GM15510 (cell line): ENCODE results near the gene MCF2L.

Source experiments
- POLR2A ChIP-seq: IDR thresholded peaks from 3 replicates; pipeline ENCODE4 v1.6.1; 2011; ENCODE audit warnings: borderline replicate concordance; ENCODE audit not compliant: insufficient read length; ENCODE audit errors: extremely low read depth

The MCF2L gene

DNA sequence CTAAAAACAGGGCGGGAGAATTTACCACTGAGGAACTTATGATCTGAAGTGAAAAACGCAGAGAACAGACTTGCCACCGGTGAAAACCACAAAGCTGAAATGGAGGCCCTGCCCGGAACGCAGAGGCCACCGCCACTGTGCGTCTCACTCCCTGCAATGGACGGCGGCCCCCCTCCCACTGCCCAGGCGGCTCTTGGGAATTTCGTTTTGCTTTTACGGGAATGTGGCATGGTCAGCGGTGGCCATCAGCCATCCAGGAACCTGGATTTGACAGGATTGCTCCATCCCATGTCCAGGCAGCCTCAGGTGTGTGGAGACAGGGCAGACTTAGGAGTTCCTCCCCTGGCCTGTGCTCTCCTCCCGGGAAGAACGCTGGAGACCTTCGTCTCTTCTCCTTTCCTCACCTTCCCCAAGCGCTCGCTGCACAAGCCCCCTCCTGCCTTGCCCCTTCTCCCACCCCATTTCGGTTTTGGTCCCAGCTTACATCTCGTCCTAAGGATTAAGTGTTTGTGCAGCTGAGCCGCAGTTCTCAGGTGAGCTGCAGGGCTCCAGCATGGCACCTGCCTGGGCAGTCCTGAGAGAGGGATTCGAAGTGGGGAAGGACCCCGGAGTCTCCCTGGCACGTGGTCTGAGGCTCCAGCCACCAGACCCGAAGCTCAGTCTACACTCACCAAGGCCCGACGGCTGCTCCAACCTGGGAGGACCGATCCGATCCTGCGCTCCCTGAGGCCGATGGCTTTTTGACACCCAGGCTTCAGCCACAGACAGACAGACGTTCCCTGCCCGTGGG lies 49.9 kb downstream of the MCF2L start:
- TF ChIP-seq POLR2A: no peak

DNA sequence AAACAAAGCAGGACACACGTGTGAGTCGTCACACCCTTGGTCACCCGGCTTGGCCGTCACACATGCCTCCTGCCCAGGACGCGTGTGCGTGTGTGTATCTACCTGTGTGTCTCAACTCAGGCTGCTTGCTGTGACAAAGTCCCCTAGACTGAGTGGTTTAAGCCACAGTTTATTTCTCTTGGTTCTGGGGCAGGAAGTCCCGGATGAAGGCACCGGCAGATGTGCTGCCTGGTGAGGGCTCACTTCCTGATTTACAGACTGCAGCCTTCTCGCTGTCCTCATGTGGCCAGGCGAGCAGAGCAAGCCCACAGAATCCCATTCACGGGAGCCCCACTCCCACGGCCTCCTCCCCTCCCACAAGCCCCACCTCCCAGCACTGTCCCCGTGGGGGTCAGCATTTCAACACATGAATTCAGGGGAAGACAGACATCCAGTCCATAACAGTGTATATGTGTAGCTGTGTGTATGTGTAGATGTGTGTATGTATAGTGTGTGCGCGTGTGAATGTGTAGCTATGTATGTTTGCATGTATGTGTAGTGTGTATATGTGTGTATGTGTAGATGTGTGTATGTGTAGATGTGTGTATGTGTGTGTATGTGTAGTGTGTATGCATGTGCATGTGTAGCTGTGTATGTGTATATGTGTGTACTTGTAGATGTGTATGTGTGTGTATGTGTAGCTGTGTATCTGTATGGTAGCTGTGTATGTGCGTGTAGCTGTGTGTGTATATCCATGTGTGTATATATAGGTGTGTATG lies 51.5 kb downstream of the MCF2L start:
- no peak for TF ChIP-seq POLR2A

DNA sequence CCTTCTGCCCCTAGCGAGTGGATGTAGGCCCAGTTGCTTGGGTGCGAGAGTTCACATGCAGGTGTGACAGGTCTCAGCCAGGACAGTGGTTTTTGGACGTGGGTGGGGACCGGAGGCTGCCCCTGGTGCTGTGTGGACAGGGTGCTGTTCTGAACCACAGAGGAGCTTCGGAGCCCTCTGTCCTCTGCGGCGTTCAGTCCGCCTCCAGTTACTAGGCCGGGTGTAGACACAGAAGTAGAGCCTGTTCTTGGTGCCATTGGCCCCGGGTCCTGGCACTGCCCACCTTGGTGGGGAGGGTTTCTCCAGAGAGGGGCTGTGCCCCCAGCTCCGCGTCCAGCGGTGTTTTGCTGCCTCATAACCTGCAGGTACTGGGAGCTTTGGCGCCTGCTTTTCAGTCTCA lies 52.4 kb downstream of the MCF2L start:
- TF ChIP-seq POLR2A: no peak

DNA sequence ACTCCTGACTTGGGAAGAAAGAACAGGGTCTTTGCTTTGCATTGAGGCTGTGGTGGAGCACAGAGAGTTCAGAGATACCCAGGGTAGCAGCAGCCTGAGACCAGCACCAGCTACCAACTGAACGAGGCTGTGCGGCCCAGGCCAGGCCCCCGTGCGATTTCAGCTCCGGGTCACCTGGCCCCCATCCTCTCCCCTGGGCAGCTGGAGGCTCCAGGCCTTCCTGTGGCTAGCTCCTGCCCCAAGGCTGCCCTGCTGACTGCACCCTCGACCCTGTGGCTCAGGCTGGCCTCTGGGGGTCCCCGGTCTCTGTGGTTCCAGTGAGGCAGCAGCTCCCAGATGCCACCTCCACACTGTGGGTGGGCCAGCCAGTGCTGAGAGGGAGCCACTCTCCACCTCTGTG lies 52.8 kb downstream of the MCF2L start:
- no peak for TF ChIP-seq POLR2A

DNA sequence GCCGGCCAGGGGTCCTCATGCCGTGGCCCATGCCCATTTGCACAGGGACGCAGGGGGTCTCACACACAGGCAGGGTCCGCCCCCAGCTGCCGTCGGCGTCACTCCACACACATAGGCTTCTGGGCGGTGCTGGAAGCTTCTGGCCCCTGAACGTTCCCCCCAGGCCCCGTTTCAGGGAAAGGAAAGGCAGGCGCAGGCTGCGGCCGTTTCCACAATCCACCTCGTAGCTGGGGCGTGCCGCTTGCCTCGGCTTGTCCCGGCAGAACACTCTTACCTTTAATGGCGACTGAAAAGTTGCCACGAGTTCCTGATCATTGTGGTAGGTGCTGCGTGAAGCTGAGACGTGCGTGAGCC lies 53.4 kb downstream of the MCF2L start:
- no peak for TF ChIP-seq POLR2A

DNA sequence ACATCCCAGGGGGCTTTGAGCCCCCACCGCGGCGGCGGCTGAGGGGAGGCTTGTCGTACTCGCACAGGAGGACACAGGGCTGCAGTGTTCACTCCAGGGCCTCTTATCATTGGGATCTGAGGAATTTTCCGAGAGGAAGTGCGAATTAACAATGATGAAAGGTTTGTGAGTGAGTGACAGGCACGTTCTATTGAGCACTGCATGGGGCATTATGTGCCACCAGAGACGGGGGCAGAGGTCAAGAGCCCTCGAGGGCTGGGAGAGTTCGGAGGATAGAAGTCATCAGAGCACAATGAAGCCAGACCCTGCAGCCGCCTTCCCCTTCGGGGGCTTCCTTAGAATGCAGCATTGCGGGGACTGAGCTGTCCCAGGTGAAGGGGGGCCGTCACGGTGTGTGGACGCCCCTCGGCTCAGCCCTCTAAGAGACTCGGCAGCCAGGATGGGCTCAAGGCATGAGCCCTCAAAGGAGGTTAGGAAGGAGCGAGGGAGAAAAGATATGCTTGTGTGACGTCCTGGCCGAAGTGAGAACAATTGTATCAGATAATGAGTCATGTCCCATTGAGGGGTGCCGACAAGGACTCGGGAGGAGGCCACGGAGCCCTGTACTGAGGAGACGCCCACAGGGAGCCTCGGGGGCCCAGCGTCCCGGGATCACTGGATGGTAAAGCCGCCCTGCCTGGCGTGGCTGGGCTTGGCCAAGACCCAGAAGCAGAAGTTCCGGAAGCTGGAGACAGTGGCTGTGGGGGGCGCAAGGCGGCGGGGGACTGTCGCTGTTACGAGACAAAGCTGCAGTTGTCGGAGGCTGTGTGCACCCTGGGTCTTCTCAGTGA lies 53.9 kb downstream of the MCF2L start:
- TF ChIP-seq POLR2A: no peak

DNA sequence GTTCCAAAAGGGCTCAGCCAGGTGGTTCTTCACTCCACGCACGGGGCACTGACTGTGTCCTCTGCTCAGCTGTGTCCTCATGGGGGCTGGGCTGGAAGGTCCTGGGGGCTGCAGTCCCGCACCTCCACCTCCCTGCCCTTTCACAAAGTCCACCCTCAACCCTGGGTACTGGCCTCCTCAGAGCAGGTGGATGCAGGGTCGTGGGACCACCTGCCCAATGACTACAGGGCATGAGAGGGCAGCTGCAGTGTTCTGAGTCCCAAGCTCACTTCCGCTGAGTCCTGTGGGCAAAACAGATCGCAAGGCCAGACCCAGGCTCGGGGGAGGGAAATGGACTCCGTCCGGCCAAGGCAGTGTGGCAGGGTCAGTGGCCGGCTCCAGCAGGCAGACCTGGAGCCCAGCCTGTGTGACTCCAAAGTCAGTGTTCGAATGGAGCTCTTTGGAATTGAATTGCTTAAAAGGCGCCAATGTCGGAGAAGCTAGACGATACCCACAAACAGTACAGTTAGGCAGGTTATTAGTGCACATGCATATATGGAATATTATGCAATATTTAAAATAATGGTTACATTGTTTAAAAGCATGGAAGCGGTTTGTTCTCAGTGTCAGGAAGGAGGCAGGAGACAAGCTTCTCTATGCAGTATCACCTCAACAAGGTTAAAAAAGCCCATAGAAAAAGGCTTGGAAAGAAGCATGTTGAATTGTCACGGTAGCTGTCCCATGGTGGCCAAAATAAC lies 54.8 kb downstream of the MCF2L start:
- no peak for TF ChIP-seq POLR2A

DNA sequence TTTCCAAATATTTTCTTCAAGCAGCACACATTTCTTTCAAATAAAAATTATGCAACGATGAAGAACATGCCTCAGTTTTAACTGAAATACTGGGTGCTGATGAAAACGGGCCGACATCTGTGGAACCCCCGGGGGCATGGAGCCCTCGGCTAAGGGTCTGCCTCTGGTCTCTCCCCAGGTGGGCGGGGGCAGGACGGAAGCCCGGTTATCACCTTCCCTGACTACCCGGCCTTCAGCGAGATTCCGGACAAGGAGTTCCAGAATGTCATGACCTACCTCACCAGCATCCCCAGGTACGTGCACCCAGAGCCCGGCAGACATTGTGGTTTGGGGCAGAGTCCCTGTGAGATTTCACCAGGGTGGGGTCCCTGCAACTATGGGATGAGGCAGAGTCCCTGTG lies 55.5 kb downstream of the MCF2L start:
- no peak for TF ChIP-seq POLR2A

DNA sequence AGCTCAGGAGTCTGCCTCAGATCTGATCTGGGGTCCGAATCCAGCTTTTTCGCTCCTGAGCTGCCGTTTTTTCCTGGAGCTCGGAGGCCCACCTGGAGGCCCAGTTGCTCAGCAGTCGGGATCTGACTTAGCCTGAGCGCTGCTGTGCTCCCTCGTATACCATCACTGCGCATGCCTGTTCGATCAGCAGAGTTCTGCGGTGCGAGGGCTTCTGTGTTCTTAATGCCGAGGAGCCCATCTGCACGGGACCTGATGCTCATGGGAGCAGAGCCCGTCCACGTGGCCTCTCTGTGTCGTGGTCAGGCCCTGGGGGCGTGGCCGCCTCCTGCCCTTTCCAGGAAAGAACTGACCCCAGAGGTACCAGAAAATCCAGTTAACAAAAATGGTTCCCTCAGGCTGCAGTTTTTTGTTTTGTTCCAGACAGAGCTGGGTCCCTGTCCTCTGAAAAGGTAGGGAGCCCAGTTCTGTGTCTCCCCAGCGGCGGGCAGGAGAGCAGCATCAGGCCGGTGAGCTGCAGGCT lies 57.4 kb downstream of the MCF2L start:
- TF ChIP-seq POLR2A: no peak

DNA sequence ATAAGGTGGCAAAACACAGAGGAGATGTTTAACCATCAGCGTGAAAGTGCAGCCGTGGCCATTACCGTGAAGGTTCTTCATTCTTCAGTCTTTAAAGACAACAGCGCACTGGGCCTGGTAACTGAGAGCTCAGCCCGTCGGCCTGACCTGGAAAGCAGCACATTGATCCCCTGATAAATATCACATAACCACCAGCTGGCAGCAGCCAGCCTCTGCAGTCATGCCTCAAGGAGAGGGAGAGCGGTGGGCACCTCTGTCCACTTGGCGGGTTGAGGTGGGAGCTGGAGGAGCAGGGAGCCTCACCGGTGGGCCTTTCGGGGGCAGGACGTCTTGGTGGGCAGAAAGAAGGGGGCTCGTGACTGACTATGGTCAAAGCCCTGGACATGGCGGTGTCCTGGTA lies 58.1 kb downstream of the MCF2L start:
- no peak for TF ChIP-seq POLR2A

DNA sequence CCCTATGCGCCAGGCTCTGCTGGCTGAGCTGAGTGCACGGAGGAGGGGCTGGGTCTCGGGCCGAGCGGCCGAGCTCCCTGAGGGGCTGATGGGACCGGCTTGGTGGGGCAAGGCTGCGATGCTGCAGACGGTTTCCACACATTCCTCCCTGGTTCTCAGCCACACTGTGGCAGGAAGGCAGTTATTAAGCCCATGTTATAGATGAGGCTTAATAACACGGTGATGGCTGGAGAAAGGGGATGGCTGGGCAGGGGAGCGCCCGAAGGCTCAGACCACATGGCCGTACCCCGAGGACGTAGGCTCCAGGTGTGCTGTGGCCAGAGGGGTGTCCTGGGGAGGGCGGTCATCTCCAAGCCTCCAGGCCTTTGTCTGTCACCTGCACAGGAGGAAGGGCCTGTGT lies 58.6 kb downstream of the MCF2L start:
- TF ChIP-seq POLR2A: no peak

DNA sequence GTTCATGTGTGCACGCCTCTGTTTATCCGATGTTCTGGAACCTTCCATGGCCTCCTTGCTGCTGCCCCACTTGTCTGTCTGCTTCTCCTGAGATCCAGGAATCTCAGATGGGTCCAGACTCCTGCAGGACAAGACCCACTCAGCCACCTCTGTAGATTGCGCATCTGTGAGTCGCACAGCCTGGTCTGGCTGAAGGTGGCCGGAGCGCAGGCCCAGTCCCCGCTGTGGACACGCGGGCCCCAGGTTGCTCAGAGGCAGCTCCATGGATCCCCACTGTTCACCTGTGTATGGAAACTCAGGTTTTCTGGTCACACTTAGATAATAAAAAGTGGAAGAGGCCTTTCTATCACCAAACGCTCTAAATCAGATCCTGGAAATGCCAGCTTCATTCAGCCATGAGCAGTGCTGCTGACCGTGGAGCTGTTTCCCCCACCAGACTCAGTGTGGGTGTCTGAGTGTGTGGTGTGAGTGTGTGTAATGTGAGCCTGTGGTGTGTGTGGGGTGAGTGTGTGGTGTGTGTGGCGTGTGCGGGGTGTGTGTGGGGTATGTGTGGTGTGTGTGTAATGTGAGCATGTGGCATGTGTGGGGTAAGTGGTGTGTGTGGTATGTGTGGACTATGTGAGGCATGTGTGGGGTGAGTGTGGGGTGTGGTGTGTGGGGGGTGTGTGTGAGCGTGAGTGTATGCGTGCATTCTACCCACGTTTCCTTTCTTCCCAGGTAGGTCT lies 59.5 kb downstream of the MCF2L start:
- no peak for TF ChIP-seq POLR2A

DNA sequence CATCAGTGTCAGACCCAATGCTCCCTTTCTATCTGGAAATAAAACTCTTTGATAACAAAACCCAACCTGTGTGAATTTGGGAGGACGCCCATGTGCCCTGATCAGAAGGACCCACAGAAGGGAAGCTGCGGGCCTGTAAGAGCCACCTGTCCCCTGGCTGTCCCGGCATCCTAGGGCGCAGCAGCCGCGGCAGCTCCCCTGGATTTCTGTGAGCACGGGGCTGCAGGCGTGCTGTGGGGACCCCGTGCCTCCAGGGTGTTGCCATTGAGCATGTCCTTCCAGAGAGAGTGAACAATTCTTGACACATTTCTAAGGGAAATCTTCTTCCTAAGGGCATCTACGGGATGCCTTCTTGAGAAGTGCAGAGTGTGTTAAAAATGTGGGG lies 60.0 kb downstream of the MCF2L start:
- TF ChIP-seq POLR2A: no peak
